ENCODE data around the gene ZNF488.

The ZNF488 gene

DNA sequence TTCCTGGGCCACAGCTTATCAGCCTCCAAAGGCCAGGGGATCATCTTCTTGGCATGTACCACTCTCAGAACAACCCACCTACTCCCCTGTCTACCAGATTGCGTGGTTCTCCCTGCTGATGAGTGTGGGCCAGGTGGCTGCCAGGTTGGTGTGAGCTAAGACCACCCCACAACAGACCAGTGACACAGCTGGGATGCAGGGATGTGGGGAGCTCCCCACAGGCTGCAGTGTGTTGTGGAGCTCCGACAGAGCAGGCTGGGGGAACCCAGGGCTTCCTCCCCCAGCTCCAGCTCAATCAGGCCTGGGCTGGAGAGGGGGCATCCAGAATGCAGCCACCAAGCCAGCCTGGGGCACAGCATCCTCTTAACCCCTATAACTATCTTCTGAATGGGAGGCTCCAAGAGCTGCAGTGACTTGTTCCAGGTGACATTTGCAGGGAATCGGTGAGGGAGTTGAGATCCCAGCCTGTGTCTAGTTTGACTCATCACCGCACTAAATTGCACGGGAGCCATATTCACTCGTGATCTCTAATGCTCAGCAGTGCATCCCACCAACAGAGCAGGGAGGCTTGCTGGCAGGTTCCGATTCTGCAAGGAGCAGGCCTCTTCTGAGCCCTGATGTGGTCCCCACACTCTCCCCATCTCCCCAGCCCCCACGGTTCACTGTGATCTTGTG, 62.4 kb downstream of the ZNF488 start:
- FAIRE-seq (no peak), DNase-seq (ENCODE audit: insufficient read length, low spot score) (no peak)
- TF ChIP-seq, protein P1, sequence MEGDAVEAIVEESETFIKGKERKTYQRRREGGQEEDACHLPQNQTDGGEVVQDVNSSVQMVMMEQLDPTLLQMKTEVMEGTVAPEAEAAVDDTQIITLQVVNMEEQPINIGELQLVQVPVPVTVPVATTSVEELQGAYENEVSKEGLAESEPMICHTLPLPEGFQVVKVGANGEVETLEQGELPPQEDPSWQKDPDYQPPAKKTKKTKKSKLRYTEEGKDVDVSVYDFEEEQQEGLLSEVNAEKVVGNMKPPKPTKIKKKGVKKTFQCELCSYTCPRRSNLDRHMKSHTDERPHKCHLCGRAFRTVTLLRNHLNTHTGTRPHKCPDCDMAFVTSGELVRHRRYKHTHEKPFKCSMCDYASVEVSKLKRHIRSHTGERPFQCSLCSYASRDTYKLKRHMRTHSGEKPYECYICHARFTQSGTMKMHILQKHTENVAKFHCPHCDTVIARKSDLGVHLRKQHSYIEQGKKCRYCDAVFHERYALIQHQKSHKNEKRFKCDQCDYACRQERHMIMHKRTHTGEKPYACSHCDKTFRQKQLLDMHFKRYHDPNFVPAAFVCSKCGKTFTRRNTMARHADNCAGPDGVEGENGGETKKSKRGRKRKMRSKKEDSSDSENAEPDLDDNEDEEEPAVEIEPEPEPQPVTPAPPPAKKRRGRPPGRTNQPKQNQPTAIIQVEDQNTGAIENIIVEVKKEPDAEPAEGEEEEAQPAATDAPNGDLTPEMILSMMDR (IDR thresholded peaks at IDR 0.05; ENCODE audit: insufficient read depth, missing control alignments): no peak

DNA sequence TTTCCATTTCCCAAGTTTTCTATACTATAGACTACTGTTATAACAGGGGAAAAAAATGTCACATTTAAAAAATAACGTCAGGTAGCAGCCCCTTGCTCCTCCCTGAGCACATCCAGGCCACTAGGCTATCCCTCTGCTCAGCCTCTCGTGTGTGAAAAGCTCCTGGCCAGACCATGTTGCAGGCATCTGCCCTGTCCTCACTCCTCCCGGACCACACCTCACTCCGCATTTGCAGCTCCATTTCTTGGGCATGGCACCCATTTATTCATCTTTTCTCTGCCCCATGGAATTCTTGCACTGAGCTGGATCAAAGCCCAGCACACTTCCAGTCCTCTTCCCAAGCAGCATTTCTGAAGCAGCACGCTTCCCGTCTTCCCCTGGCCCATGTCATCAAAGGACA, 63.3 kb downstream of the ZNF488 start:
- TF ChIP-seq, protein P1 (IDR thresholded peaks at IDR 0.05; ENCODE audit: insufficient read depth, missing control alignments): no peak
- FAIRE-seq: no peak

DNA sequence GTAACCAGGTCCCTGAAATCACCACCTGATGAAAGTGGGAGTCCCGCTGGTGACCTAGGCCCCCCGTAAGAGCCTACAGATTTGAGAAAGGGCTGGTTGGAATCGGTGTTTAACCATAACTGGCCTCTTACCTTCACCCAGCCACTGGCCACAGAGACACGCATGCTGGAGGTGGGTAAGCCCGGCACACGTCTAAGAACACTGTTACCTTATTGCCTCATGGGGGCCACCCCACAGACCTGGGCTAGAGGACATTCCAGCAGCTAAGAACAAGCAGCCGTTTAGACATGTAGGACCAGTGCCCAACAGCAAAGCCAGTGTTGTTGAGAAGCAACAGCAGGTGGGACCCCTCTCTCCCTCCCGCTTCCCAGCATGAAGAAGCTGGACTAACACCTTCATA, 64.3 kb downstream of the ZNF488 start:
- no peak for FAIRE-seq
- TF ChIP-seq, protein P1 (IDR thresholded peaks at IDR 0.05; ENCODE audit: insufficient read depth, missing control alignments): no peak
- no peak for DNase-seq (ENCODE audit: insufficient read length, low spot score)

More for the DNA sequence above, 63.3 kb downstream of the ZNF488 start:
- DNase-seq (ENCODE audit: insufficient read length, low spot score): no peak

DNA sequence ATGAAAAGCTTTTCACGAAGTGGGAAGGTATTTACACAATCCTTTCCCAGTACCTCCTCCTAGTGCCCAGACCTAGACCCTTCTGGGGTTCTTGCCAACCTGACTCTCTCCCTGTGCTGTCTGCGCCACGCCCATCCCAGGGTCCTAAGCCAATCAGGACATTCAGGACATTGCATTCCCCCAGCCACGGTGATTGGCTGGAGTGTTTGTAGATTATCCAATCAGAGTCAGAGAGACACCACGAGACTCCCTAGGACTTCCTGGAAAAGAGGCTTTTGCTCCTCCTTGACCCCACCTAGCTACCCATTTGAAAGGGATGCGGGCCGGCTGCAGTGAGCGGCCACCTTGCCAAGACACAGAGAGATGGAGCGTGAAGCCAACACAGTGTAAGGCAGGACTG, 65.4 kb downstream of the ZNF488 start:
- TF ChIP-seq, protein P1 (IDR thresholded peaks at IDR 0.05; ENCODE audit: insufficient read depth, missing control alignments): no peak
- FAIRE-seq: no peak
- DNase-seq (ENCODE audit: insufficient read length, low spot score): no peak

DNA sequence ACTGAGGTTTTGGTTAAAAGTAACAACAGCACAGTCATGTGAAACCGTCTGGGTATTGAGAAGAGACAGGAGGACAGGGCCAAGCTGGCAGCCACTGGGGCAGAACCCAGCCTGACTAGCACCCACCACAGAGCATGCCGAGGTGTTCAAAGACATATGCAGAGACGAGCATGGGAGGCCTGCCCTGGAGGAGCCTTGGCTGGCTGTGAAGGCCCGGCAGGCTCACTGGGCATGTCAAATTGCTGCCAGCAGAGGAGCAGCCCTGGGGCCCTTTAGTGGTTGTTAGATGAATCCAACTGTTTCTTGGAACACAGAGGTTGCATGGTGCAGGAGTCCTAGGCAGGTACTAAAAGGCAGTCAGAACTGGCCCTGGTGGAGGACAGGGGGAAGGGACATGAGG, 66.8 kb downstream of the ZNF488 start:
- FAIRE-seq (no peak), DNase-seq (ENCODE audit: insufficient read length, low spot score) (no peak)
- TF ChIP-seq, protein P1 (IDR thresholded peaks at IDR 0.05; ENCODE audit: insufficient read depth, missing control alignments): no peak

DNA sequence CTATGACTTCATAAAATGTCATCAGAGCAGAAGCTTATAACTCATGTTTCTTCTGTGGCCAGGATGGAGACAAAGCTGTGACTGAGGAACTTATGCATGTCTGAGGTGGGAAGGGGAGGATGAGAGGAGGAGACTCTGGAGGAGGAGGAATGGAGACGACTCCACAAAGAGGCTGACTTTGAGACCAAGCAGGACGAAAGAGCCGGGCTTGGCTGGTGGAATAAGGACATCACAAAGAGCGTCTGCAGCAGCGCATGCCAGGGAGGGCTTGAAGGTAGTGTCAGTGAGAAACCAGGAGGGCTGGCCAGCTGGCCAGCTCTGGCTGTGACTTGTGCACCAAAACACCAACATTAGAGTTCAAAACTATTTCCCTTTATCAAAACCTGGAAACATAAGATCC, 68.0 kb downstream of the ZNF488 start:
- FAIRE-seq (no peak), DNase-seq (ENCODE audit: insufficient read length, low spot score) (no peak)
- TF ChIP-seq, protein P1 (IDR thresholded peaks at IDR 0.05; ENCODE audit: insufficient read depth, missing control alignments): no peak

Data from D721Med (cell line).